ENCODE results near the gene HCRT.
"Not testable (repeated sequence)": the region's sequence is repeated elsewhere in the genome, so short reads cannot be mapped to it uniquely, and the experiment has no call there.

The HCRT gene

DNA sequence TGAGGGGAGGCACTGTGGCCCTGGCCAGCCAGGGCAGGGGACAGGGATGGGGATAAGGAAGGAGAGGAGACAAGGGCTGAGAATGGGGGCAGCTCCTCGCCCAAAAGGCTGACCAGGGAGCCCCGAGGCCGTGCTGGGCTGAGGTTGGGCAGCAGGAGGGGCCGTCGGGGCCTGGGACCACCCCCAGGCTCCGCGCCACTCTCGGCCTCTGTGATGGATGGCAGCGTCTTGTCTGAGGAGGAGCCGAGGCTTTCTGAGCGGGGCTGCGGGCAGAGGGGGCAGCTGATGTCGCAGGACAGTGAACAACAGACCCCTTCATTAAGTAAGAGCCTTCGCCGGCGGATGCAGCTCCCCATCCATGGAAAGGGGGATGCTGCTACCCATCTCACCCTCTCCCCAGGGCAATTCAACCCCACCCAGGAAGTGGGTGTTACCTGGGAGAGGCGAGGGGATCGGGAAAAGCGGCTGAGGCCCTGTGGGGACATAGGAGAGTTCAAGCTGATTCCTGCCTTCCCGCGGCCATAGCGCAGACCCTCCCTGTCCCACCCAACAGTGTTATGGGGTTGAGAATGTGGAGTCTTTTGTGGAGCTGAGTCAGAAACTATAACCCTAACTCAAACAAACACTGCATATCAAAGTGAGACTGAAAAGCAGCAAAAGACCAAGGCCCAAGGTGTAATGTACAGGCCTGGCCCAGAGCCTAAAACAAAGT, 21.4 kb downstream of the HCRT start:
- no peak overlapping the region for H3K27ac ChIP-seq
- DNase-seq (ENCODE audit: low read depth, low spot score): no peak
- H3K9me3 ChIP-seq (ENCODE audit: low read depth, low read length): no peaks in the 10 kb centered on the region
- H3K4me3 ChIP-seq: no peak overlapping the region
- TF ChIP-seq EZH2 (IDR thresholded peaks at IDR 0.05) (no peak), POLR2AphosphoS5 (IDR thresholded peaks at IDR 0.05; ENCODE audit: borderline replicate concordance, low read depth, low read length) (no peak), FOXP2 (optimal IDR thresholded peaks at IDR 0.05; ENCODE audit: control extremely low read depth, extremely low read length, insufficient read depth) (no peak)
- no peak overlapping the region for H3K9ac ChIP-seq (ENCODE audit: insufficient read length)
- no peaks in the 10 kb centered on the region for H3K36me3 ChIP-seq (ENCODE audit: insufficient read depth, low read length)

GRCh38 chr17:42163113-42163512, 22.1 kb downstream of the HCRT start:
- no peak overlapping the region for H3K9ac ChIP-seq (ENCODE audit: insufficient read length)
- H3K27ac ChIP-seq: no peak overlapping the region
- no peaks in the 10 kb centered on the region for H3K36me3 ChIP-seq (ENCODE audit: insufficient read depth, low read length)
- TF ChIP-seq POLR2AphosphoS5 (IDR thresholded peaks at IDR 0.05; ENCODE audit: borderline replicate concordance, low read depth, low read length) (no peak), FOXP2 (optimal IDR thresholded peaks at IDR 0.05; ENCODE audit: control extremely low read depth, extremely low read length, insufficient read depth) (no peak)
- H3K9me3 ChIP-seq (ENCODE audit: low read depth, low read length): no peaks in the 10 kb centered on the region
- no peak overlapping the region for H3K4me3 ChIP-seq
- no peak for DNase-seq (ENCODE audit: low read depth, low spot score)

DNA sequence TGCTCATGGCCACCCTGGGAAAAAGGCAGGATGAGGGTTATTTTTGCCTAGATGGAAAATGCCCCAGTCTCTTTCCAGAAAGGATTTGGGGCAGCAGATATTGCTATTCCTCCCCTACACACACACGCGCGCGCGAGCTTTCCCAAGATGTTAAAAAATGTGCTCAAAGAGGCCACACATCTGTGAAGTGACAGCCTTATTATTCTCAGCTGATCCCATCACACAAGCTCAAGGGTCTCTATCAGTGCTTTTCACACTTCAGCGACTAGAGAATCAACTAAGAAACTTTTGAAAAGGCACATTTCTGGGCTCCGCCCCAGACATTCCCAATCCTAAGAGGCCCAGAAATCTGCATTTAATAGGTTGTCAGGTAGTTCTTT, 24.7 kb downstream of the HCRT start:
- Histone ChIP-seq H3K4me3 (no peak overlapping the region), H3K9ac (ENCODE audit: insufficient read length) (no peak overlapping the region)
- no peak for DNase-seq (ENCODE audit: low read depth, low spot score)

DNA sequence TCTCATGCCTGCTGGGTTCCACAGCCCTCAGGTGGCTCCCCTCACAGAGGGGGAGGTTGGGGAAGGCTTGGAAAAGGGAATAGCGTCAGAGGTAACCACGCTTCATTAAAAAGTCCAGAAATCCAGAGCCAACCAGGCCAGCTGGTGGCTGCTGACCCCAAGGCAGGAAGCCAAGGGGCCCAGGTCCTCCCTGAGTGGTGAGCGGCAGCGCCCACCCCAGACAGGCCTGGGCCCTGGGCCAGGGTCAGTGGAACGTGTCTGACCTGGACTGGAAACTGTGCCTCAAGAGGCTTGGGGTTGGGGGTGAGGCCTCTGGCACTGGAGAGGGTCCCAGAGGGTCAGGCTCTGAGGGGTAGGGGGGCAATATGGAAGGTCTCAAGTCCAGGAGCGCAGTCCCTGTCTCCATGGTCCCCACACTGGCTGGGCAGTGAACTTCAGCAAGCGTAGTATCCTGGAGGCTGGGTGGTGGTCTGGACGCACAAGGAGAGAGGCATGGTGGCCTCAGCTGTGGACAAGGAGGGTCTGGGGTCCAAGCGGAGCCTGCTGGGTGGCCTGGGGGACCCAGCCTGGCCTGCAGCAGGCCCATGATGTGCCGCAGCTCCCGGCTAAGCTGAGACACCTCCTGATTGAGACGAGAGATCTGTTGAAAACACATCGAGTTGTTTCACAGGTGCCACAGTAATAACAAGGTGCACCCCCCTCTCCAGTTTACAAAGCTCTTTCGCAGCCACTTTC, 25.3 kb downstream of the HCRT start:
- H3K9me3 ChIP-seq (ENCODE audit: low read depth, low read length): no peaks in the 10 kb centered on the region
- no peak overlapping the region for H3K9ac ChIP-seq (ENCODE audit: insufficient read length)
- no peak for DNase-seq (ENCODE audit: low read depth, low spot score)
- H3K36me3 ChIP-seq (ENCODE audit: insufficient read depth, low read length): no peaks in the 10 kb centered on the region
- no peak for TF ChIP-seq FOXP2 (optimal IDR thresholded peaks at IDR 0.05; ENCODE audit: control extremely low read depth, extremely low read length, insufficient read depth)
- TF ChIP-seq EZH2 (IDR thresholded peaks at IDR 0.05): no peak
- TF ChIP-seq POLR2AphosphoS5 (IDR thresholded peaks at IDR 0.05; ENCODE audit: borderline replicate concordance, low read depth, low read length): no peak
- no peak overlapping the region for H3K27ac ChIP-seq
- H3K4me3 ChIP-seq: no peak overlapping the region

More for the DNA sequence above, 24.7 kb downstream of the HCRT start:
- Histone ChIP-seq H3K36me3 (ENCODE audit: insufficient read depth, low read length) (no peaks in the 10 kb centered on the region), H3K9me3 (ENCODE audit: low read depth, low read length) (no peaks in the 10 kb centered on the region), H3K27ac (no peak overlapping the region)
- no peak for TF ChIP-seq EZH2 (IDR thresholded peaks at IDR 0.05)
- TF ChIP-seq POLR2AphosphoS5 (IDR thresholded peaks at IDR 0.05; ENCODE audit: borderline replicate concordance, low read depth, low read length): no peak
- TF ChIP-seq FOXP2 (optimal IDR thresholded peaks at IDR 0.05; ENCODE audit: control extremely low read depth, extremely low read length, insufficient read depth): no peak

DNA sequence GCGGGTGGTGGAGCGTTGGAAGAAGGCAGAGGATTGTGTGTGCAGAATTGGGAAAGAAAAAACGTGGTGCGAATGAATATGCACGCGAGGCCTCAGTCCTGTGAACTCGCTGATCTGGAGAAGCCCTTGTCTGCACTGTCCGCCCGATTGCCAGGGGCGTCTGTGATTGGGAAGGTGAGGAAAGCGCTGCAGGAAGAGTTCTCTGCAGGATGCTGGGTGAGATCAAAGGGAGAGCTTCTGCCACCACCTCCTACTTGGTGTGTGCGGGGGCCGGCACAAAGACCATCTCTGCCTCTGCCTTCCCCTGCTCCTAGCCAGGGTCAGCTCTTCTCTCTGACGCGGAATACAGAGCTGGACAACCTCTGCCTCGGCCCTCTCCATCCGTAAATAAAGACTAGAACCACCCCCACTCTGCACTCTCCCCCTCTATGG, 29.6 kb downstream of the HCRT start:
- Histone ChIP-seq H3K9me3 (ENCODE audit: low read depth, low read length) (no peaks in the 10 kb centered on the region), H3K4me3 (peak overlapping the region; percentile 94), H3K9ac (ENCODE audit: insufficient read length) (peak overlapping the region; percentile 51), H3K36me3 (ENCODE audit: insufficient read depth, low read length) (no peaks in the 10 kb centered on the region; the same call in 1 of the 2 replicates), H3K27ac (no peak overlapping the region)
- DNase-seq (ENCODE audit: low read depth, low spot score): no peak
- no peak for TF ChIP-seq EZH2 (IDR thresholded peaks at IDR 0.05)
- no peak for TF ChIP-seq POLR2AphosphoS5 (IDR thresholded peaks at IDR 0.05; ENCODE audit: borderline replicate concordance, low read depth, low read length)
- TF ChIP-seq FOXP2 (optimal IDR thresholded peaks at IDR 0.05; ENCODE audit: control extremely low read depth, extremely low read length, insufficient read depth): no peak

- Histone ChIP-seq H3K27ac (peak overlapping the region; percentile 74), H3K36me3 (ENCODE audit: insufficient read depth, low read length) (no peaks in the 10 kb centered on the region; the same call in 1 of the 2 replicates), H3K4me3 (peak overlapping the region; percentile 94), H3K9me3 (ENCODE audit: low read depth, low read length) (no peaks in the 10 kb centered on the region), H3K9ac (ENCODE audit: insufficient read length) (peak overlapping the region; percentile 96)
- no peak for DNase-seq (ENCODE audit: low read depth, low spot score)
- TF ChIP-seq EZH2 (IDR thresholded peaks at IDR 0.05) (no peak), POLR2AphosphoS5 (IDR thresholded peaks at IDR 0.05; ENCODE audit: borderline replicate concordance, low read depth, low read length) (no peak), FOXP2 (optimal IDR thresholded peaks at IDR 0.05; ENCODE audit: control extremely low read depth, extremely low read length, insufficient read depth) (no peak)
Measured at GRCh38 chr17:42153919-42154742, 31.1 kb downstream of the HCRT start.

DNA sequence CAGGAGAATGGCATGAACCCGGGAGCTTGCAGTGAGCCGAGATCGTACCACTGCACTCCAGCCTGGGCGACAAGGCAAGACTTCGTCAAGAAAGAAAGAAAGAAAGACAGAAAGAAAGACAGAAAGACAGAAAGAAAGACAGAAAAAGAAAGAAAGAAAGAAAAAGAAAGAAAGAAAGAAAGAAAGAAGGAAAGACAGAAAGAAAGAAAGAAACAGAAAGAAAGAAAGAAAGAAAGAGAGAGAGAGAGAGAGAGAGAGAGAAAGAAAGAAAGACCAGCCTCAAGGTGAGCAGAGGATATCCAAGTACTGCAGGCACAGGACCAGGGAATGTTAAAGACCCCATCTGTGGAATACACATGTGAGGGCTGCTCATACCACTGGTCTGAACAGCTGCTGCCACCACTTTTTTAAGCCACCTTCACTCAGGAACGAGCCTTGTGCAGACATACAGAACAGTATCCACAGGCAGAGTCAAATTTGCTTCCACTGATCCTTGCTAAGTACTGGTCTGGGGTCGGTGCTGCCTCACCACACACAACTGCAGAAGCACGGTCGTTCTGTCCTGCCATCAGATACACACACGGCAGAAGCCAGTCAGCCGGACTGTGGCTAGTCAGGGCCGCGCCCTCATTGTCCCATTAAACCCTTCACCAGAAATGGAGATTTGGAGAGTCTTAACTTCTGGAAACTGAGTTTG, 38.2 kb downstream of the HCRT start:
- H3K36me3 ChIP-seq (ENCODE audit: insufficient read depth, low read length): peaks cover 20% of the 10 kb centered on the region
- no peak overlapping the region for H3K27ac ChIP-seq
- TF ChIP-seq EZH2 (IDR thresholded peaks at IDR 0.05) (no peak), POLR2AphosphoS5 (IDR thresholded peaks at IDR 0.05; ENCODE audit: borderline replicate concordance, low read depth, low read length) (no peak), FOXP2 (optimal IDR thresholded peaks at IDR 0.05; ENCODE audit: control extremely low read depth, extremely low read length, insufficient read depth) (no peak)
- no peak overlapping the region for H3K9ac ChIP-seq (ENCODE audit: insufficient read length)
- H3K9me3 ChIP-seq (ENCODE audit: low read depth, low read length): no peaks in the 10 kb centered on the region
- no peak overlapping the region for H3K4me3 ChIP-seq
- no peak for DNase-seq (ENCODE audit: low read depth, low spot score)

DNA sequence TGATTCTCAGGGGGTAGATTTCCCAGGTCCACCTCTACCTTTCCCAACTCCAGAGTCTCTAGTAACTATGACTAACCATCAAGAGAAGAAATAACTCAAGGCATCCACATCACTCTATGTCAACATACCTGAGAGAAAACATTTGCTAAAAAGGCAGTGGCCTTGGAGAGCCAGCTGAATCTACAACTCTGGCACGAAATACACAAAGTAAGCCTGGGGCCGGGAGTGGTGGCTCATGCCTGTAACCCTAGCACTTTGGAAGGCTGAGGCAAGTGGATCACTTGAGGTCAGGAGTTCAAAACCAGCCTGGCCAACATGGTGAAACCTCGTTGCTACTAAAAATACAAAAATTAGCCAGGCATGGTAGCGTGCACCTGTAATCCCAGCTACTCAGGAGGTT, 42.1 kb downstream of the HCRT start:
- peaks cover 26% of the 10 kb centered on the region for H3K36me3 ChIP-seq (ENCODE audit: insufficient read depth, low read length)
- H3K9ac ChIP-seq (ENCODE audit: insufficient read length); DNase-seq (ENCODE audit: low read depth, low spot score); H3K4me3 ChIP-seq; H3K27ac ChIP-seq; H3K9me3 ChIP-seq (ENCODE audit: low read depth, low read length): not testable (repeated sequence)
